H1 (cell line): ENCODE data around the gene STX16. TPM values are rescaled to one million over a fixed set of nuclear protein-coding genes. Genes with fewer than 3 reads are reported as not detected.

ENCODE experiments used
- CTCF ChIA-PET: fragments of 300-600 bp; sonication (Branson Sonifier 250); formaldehyde crosslinking; loops from one replicate; lab custom pipeline; 2021; ENCODE audit not compliant: partially characterized antibody; lab: Charles Lee
- POLR2A ChIA-PET: fragments of 300-600 bp; sonication (Branson Sonifier 250); formaldehyde crosslinking; loops from one replicate; lab custom pipeline; 2021; ENCODE audit warnings: inconsistent platforms; ENCODE audit not compliant: partially characterized antibody; lab: Charles Lee
- DNase-seq, 2 experiments: peaks; one replicate each; pipeline versions ENCODE4 v3.0.0 to v3.0.0-alpha.2; 2010 to 2022; ENCODE audit warnings: low spot score in 2 of 2, low read depth in 1 of 2, mixed read lengths in 1 of 2
- FAIRE-seq: peaks from 2 replicates; lab custom pipeline; 2011; peaks lifted over from hg19 to GRCh38; lab: Jason Lieb, UNC
- H2AFZ ChIP-seq: 2 replicates; pipeline ENCODE4 v1.8.1; 2012; ENCODE audit warnings: low read length, inconsistent platforms
- H2AK5ac ChIP-seq: 2 replicates; pipeline ENCODE4 v1.6.1; 2013; ENCODE audit warnings: low read depth, low read length
- H2BK120ac ChIP-seq: replicated peaks from 2 replicates; pipeline ENCODE3; 2013; ENCODE audit warnings: low read depth, low read length, inconsistent platforms
- H2BK12ac ChIP-seq: 2 replicates; pipeline ENCODE4 v1.6.1; 2013; ENCODE audit warnings: low read depth, low read length
- H2BK15ac ChIP-seq: 2 replicates; pipeline ENCODE4 v1.6.1; 2013; ENCODE audit warnings: low read length
- H2BK20ac ChIP-seq: 2 replicates; pipeline ENCODE4 v1.6.1; 2013; ENCODE audit warnings: low read length
- H2BK5ac ChIP-seq: 2 replicates; pipeline ENCODE4 v1.6.1; 2013; ENCODE audit warnings: low read depth, low read length
- H3K14ac ChIP-seq: 2 replicates; pipeline ENCODE4 v1.6.1; 2013; ENCODE audit warnings: inconsistent platforms; ENCODE audit not compliant: insufficient read length
- H3K18ac ChIP-seq: 2 replicates; pipeline ENCODE4 v1.6.1; 2013; ENCODE audit warnings: low read length; ENCODE audit errors: extremely low read depth
- H3K23ac ChIP-seq: 2 replicates; pipeline ENCODE4 v1.6.1; 2013; ENCODE audit warnings: inconsistent platforms; ENCODE audit not compliant: insufficient read length
- H3K23me2 ChIP-seq: 2 replicates; pipeline ENCODE4 v1.6.1; 2013; ENCODE audit warnings: low read depth, low read length
- H3K27ac ChIP-seq: 2 replicates; pipeline ENCODE4 v1.6.1; 2011; ENCODE audit warnings: low read depth, low read length, inconsistent platforms
- H3K27me3 ChIP-seq, 4 experiments: replicated peaks in 1 of 4; 1 replicate in 1 of 4; 2 replicates in 3 of 4; pipeline versions ENCODE4 v1.6.1 to v1.8.1; 2011 to 2013; ENCODE audit warnings: low read length in 3 of 4, mild to moderate bottlenecking in 3 of 4, inconsistent platforms in 2 of 4, mixed read lengths in 2 of 4, moderate library complexity in 1 of 4; ENCODE audit not compliant: control insufficient read depth in 3 of 4, insufficient read depth in 3 of 4; ENCODE audit errors: extremely low read depth in 1 of 4
- H3K36me3 ChIP-seq, 4 experiments: 2 replicates each; pipeline versions ENCODE4 v1.6.1 to v1.8.1; 2011 to 2013; ENCODE audit warnings: mild to moderate bottlenecking in 4 of 4, low read length in 3 of 4, moderate library complexity in 2 of 4, control low read depth in 1 of 4, inconsistent platforms in 1 of 4; ENCODE audit not compliant: insufficient read depth in 4 of 4, control insufficient read depth in 2 of 4
- H3K4ac ChIP-seq: replicated peaks from 2 replicates; pipeline ENCODE3; 2013; ENCODE audit warnings: low read length, low read depth, mixed read lengths, inconsistent platforms; ENCODE audit not compliant: insufficient read length
- H3K4me1 ChIP-seq, 4 experiments: replicated peaks in 1 of 4; 1 replicate in 1 of 4; 2 replicates in 3 of 4; pipeline versions ENCODE4 v1.6.1 to v1.8.1; 2011 to 2013; ENCODE audit warnings: low read length in 3 of 4, inconsistent platforms in 2 of 4, mixed read lengths in 1 of 4; ENCODE audit not compliant: insufficient read depth in 4 of 4, control insufficient read depth in 3 of 4
- H3K4me2 ChIP-seq, 2 experiments: 2 replicates each; pipeline versions ENCODE4 v1.6.1 to v1.8.1; 2011 to 2013; ENCODE audit warnings: low read depth in 2 of 2, low read length in 2 of 2, control low read depth in 1 of 2, inconsistent platforms in 1 of 2, mild to moderate bottlenecking in 1 of 2; ENCODE audit not compliant: insufficient read depth in 1 of 2
- H3K4me3 ChIP-seq, 4 experiments: fragments of 200-600, 300-600 bp in 1 of 4; sonication (generic), shearing (Covaris generic), sonication (Bioruptor Twin) in 1 of 4; 2 replicates each; pipeline versions ENCODE4 v1.5.1 to v1.8.1; 2011 to 2016; ENCODE audit warnings: low read length in 4 of 4, low read depth in 3 of 4, control low read depth in 2 of 4, inconsistent platforms in 2 of 4, mild to moderate bottlenecking in 2 of 4, mixed read lengths in 1 of 4, moderate library complexity in 1 of 4; ENCODE audit not compliant: insufficient read depth in 2 of 4; ENCODE audit errors: extremely low read depth in 1 of 4
- H3K56ac ChIP-seq: replicated peaks from 2 replicates; pipeline ENCODE3; 2013; ENCODE audit warnings: low read depth, mild to moderate bottlenecking, mixed read lengths, low read length, inconsistent platforms; ENCODE audit not compliant: insufficient read length
- H3K79me1 ChIP-seq: 2 replicates; pipeline ENCODE4 v1.6.1; 2013; ENCODE audit warnings: low read depth, low read length, control low read depth
- H3K79me2 ChIP-seq, 2 experiments: 2 replicates each; pipeline versions ENCODE4 v1.6.1 to v1.8.1; 2012 to 2013; ENCODE audit warnings: low read length in 2 of 2, mild to moderate bottlenecking in 2 of 2, inconsistent platforms in 1 of 2; ENCODE audit not compliant: insufficient read depth in 2 of 2, control insufficient read depth in 1 of 2
- H3K9ac ChIP-seq, 4 experiments: replicated peaks in 1 of 4; 1 replicate in 1 of 4; 2 replicates in 3 of 4; pipeline versions ENCODE4 v1.6.1 to v1.8.1; 2011 to 2013; ENCODE audit warnings: low read depth in 3 of 4, low read length in 3 of 4, control low read depth in 2 of 4, mild to moderate bottlenecking in 2 of 4, moderate library complexity in 2 of 4, inconsistent platforms in 1 of 4; ENCODE audit errors: extremely low read depth in 1 of 4
- H3K9me3 ChIP-seq, 2 experiments: 2 replicates each; pipeline versions ENCODE4 v1.6.1 to v1.8.1; 2012 to 2013; ENCODE audit warnings: mild to moderate bottlenecking in 2 of 2, moderate library complexity in 2 of 2, control low read depth in 1 of 2, inconsistent platforms in 1 of 2, low read depth in 1 of 2, low read length in 1 of 2, mixed read lengths in 1 of 2; ENCODE audit not compliant: insufficient read depth in 2 of 2
- H4K20me1 ChIP-seq, 2 experiments: replicated peaks in 1 of 2; 2 replicates each; pipeline versions ENCODE3 to v1.8.1; 2011 to 2013; ENCODE audit warnings: inconsistent platforms in 2 of 2, low read length in 2 of 2, mild to moderate bottlenecking in 1 of 2; ENCODE audit not compliant: insufficient read depth in 2 of 2, control insufficient read depth in 1 of 2
- H4K5ac ChIP-seq: 2 replicates; pipeline ENCODE4 v1.6.1; 2013; ENCODE audit warnings: low read length, low read depth, mixed read lengths, inconsistent platforms; ENCODE audit not compliant: insufficient read length
- H4K8ac ChIP-seq: 2 replicates; pipeline ENCODE4 v1.8.0; 2013; ENCODE audit warnings: mild to moderate bottlenecking, moderate library complexity, low read length, inconsistent platforms; ENCODE audit not compliant: insufficient read depth; ENCODE audit errors: extremely low read depth
- H4K91ac ChIP-seq: replicated peaks from 2 replicates; pipeline ENCODE3; 2013; ENCODE audit warnings: low read length, mixed read lengths, inconsistent platforms; ENCODE audit not compliant: insufficient read length
- BRCA1 ChIP-seq: IDR thresholded peaks from 2 replicates; pipeline ENCODE4 v1.6.1; 2012; ENCODE audit warnings: low read depth, low read length, improper control_type of control experiment
- CHD2 ChIP-seq: IDR thresholded peaks from 2 replicates; pipeline ENCODE4 v1.6.1; 2012; ENCODE audit warnings: low read length, improper control_type of control experiment
- EZH2 ChIP-seq: fragments of 200-600 bp; sonication (generic); IDR thresholded peaks from 2 replicates; pipeline ENCODE4 v1.7.1; 2012; ENCODE audit warnings: low read depth, mild to moderate bottlenecking, moderate library complexity, low read length, inconsistent platforms; ENCODE audit not compliant: severe bottlenecking
- GTF2F1 ChIP-seq: IDR thresholded peaks from 2 replicates; pipeline ENCODE4 v1.6.1; 2012; ENCODE audit warnings: low read depth, low read length, improper control_type of control experiment, borderline replicate concordance
- KDM1A ChIP-seq: fragments of 200-600, 300-600 bp; sonication (generic); IDR thresholded peaks from 2 replicates; pipeline ENCODE4 v1.7.1; 2016; ENCODE audit warnings: mild to moderate bottlenecking, low read length, borderline replicate concordance
- POLR2A ChIP-seq, 2 experiments: IDR thresholded peaks; 1 replicate in 1 of 2; 2 replicates in 1 of 2; pipeline ENCODE4 v1.6.1; 2011; ENCODE audit warnings: low read depth in 2 of 2, low read length in 2 of 2, mild to moderate bottlenecking in 2 of 2; ENCODE audit errors: control extremely low read depth in 1 of 2
- RFX5 ChIP-seq: IDR thresholded peaks from 2 replicates; pipeline ENCODE4 v1.6.1; 2011; ENCODE audit warnings: low read depth, low read length, improper control_type of control experiment, borderline replicate concordance
- RXRA ChIP-seq: IDR thresholded peaks from 2 replicates; pipeline ENCODE4 v1.6.1; 2011; ENCODE audit warnings: low read depth, mild to moderate bottlenecking, low read length, moderate library complexity; ENCODE audit not compliant: insufficient read depth
- WGBS, 2 experiments: shearing (Covaris generic) in 1 of 2; methylation state at CpG; one replicate each; pipeline versions ENCODE4 v1.1.6 to v1.1.7; 2013 to 2015; ENCODE audit warnings: low lambda C conversion rate in 2 of 2, mixed read lengths in 2 of 2, inconsistent platforms in 1 of 2, low coverage in 1 of 2, missing lambda C conversion rate in 1 of 2; ENCODE audit not compliant: insufficient replicate concordance in 2 of 2, insufficient coverage in 1 of 2, insufficient read length in 1 of 2; ENCODE audit errors: extremely low coverage in 1 of 2, missing lambda C conversion rate in 1 of 2; 5-methylcytosine and 5-hydroxymethylcytosine counted together
- polyA plus RNA-seq, 7 experiments: library from polyadenylated mRNA; depleted of rRNA in 3 of 7; stranded (reverse) in 5 of 7; unstranded in 2 of 7; fragments of >200 nt in 5 of 7; fragments of 200-250 nt in 2 of 7; gene quantifications; 1 replicate in 5 of 7; 2 replicates in 1 of 7; 4 replicates in 1 of 7; pipeline versions ENCODE4 v1.2.1 to v1.2.3, GENCODE V29; 2011 to 2013; ENCODE audit warnings: missing spikeins in 2 of 7, mixed read lengths in 2 of 7
- total RNA-seq: library from RNA; stranded (reverse); fragmentation: NEBNext Ultra II Directional; extraction: Animal tissue kit (Norgen Biotek cat#: 25700); gene quantifications from 2 replicates; pipeline ENCODE4 v1.2.1, GENCODE V29; 2021

The STX16 gene
- total and polyA plus RNA-seq, 2 of the 8 experiments (the other 6 are each of a cell fraction or from before 2014, with no cell fraction given): 45.2 to 61.6 TPM

- POLR2A ChIA-PET: interaction anchor here (1.6 to 15.3 kb wide), 3 partner anchors 12 to 17 kb away, joined by 4 to 242 read pairs (median 9); partner anchors contain the start of gene STX16
- H3K79me1 ChIP-seq: no peaks in the 10 kb centered on the region; the same call in 1 of the 2 replicates
- CTCF ChIA-PET: interaction anchor here (0.8 to 3.0 kb wide), 8 partner anchors 14 to 166 kb away, joined by 3 to 12 read pairs (median 3); partner anchors contain the start of gene STX16
- TF ChIP-seq BRCA1 (no peak), EZH2 (no peak), POLR2A (IDR thresholded peaks at IDR 0.05; ENCODE audit: control extremely low read depth in 1 of 2, low read depth in 2 of 2, low read length in 2 of 2) (no peak), GTF2F1 (no peak), RFX5 (no peak), KDM1A (no peak), RXRA (no peak), CHD2 (no peak)
Measured at GRCh38 chr20:58673119-58673518, 22.0 kb downstream of the STX16 start.

More at GRCh38 chr20:58673119-58673518, 22.0 kb downstream of the STX16 start:
- Histone ChIP-seq H4K8ac (no peak overlapping the region), H3K79me2 (peaks cover 0 to 7% of the 10 kb centered on the region in 2 experiments; a peak in 3 of 4 replicates), H2BK5ac (no peak overlapping the region), H3K27me3 (no peaks in the 10 kb centered on the region), H3K4me1 (peaks cover 16 to 24% (median 21%) of the 10 kb centered on the region in 4 experiments), H3K36me3 (peaks cover 18 to 70% (median 29%) of the 10 kb centered on the region in 4 experiments), H3K4me2 (no peak overlapping the region), H3K23me2 (0 out of 2 replicates have a peak, but pooled peaks cover 2% of the 10 kb centered on the region), H3K23ac (no peak overlapping the region), H2BK12ac (no peak overlapping the region; the same call in 1 of the 2 replicates), H4K20me1 (no peaks in the 10 kb centered on the region), H3K56ac (no peak overlapping the region), H3K4ac (no peak overlapping the region), H2BK120ac (no peak overlapping the region), H4K5ac (no peak overlapping the region), H3K18ac (no peak overlapping the region), H3K27ac (no peak overlapping the region), H3K14ac (no peak overlapping the region), H2AFZ (no peak overlapping the region), H3K9me3 (no peaks in the 10 kb centered on the region), H2AK5ac (no peak overlapping the region), H2BK20ac (no peak overlapping the region), H3K4me3 (no peak overlapping the region), H4K91ac (no peak overlapping the region), H2BK15ac (no peak overlapping the region), H3K9ac (no peak overlapping the region)
- 87% methylated on average over 9 of the region's 9 CpGs; no CpG with 5 or more reads in 1 of the 2 experiments for WGBS, 2 experiments
- no peak for FAIRE-seq
- no peak for DNase-seq
